HepG2 (cell line): ENCODE data around the gene YLPM1. TPM values are rescaled to one million over a fixed set of nuclear protein-coding genes. Genes with fewer than 3 reads are reported as not detected.

Experiments
- AGO1 ChIP-seq: fragments of 200-400 bp; formaldehyde crosslinking; IDR thresholded peaks from 2 replicates; pipeline ENCODE4 v1.6.1; 2017; ENCODE audit warnings: mild to moderate bottlenecking, low read depth, low read length, moderate library complexity; ENCODE audit not compliant: poor library complexity, severe bottlenecking
- ATF1 ChIP-seq: IDR thresholded peaks from 2 replicates; pipeline ENCODE4 v1.6.1; 2016; ENCODE audit warnings: mild to moderate bottlenecking, control low read depth
- CAMTA2 ChIP-seq: sonication (generic); formaldehyde crosslinking; IDR thresholded peaks from 2 replicates; pipeline ENCODE4 v1.4.0; 2020; ENCODE audit warnings: mild to moderate bottlenecking, missing genetic modification reagents, borderline replicate concordance
- CENPX ChIP-seq: sonication (generic); formaldehyde crosslinking; IDR thresholded peaks from 2 replicates; pipeline ENCODE4 v1.9.0; 2021; ENCODE audit warnings: mild to moderate bottlenecking, missing genetic modification reagents, moderate library complexity
- HDAC1 ChIP-seq: sonication (generic); formaldehyde crosslinking; IDR thresholded peaks from 2 replicates; pipeline ENCODE4 v1.5.1; 2020; ENCODE audit warnings: mild to moderate bottlenecking, missing genetic modification reagents
- IRX3 ChIP-seq: sonication (generic); formaldehyde crosslinking; IDR thresholded peaks from 2 replicates; pipeline ENCODE4 v1.8.1; 2023; ENCODE audit warnings: mild to moderate bottlenecking, low read depth, missing genetic modification reagents, borderline replicate concordance
- NCOR1 ChIP-seq: fragments of 200-600 bp; sonication (generic); IDR thresholded peaks from 2 replicates; pipeline ENCODE4 v1.7.0; 2017; ENCODE audit warnings: antibody characterized with exemption, low read length, borderline replicate concordance
- SOX6 ChIP-seq, 2 experiments: fragments of 450-650 bp in 1 of 2; sonication (generic) in 1 of 2; formaldehyde crosslinking in 1 of 2; IDR thresholded peaks; 2 replicates each; pipeline versions ENCODE4 v1.4.0 to v1.6.1; 2017 to 2020; ENCODE audit warnings: antibody characterized with exemption in 1 of 2, mild to moderate bottlenecking in 1 of 2, missing genetic modification reagents in 1 of 2
- SPEN ChIP-seq: sonication (generic); formaldehyde crosslinking; IDR thresholded peaks from 2 replicates; pipeline ENCODE4 v1.5.1; 2020; ENCODE audit warnings: low read depth, mild to moderate bottlenecking, missing genetic modification reagents
- TEAD2 ChIP-seq: sonication (generic); formaldehyde crosslinking; IDR thresholded peaks from 2 replicates; pipeline ENCODE4 v1.9.0; 2021; ENCODE audit warnings: missing genetic modification reagents
- U2AF1 ChIP-seq: fragments of 200-400 bp; formaldehyde crosslinking; optimal IDR thresholded peaks from 2 replicates; pipeline ENCODE3; 2017; ENCODE audit warnings: mild to moderate bottlenecking, low read depth, low read length
- XBP1 ChIP-seq: sonication (generic); formaldehyde crosslinking; IDR thresholded peaks from 2 replicates; pipeline ENCODE4 v1.5.0; 2020; ENCODE audit warnings: missing genetic modification reagents
- YY1 ChIP-seq: IDR thresholded peaks from 2 replicates; pipeline ENCODE4 v1.6.1; 2011; ENCODE audit warnings: low read length, low read depth, moderate library complexity, mild to moderate bottlenecking; ENCODE audit not compliant: insufficient read depth, insufficient replicate concordance
- ZBTB26 ChIP-seq: IDR thresholded peaks from 2 replicates; pipeline ENCODE4 v1.6.1; 2016; ENCODE audit warnings: missing compliant biosample characterization, missing genetic modification reagents, borderline replicate concordance
- ZFYVE20 ChIP-seq: sonication (generic); formaldehyde crosslinking; IDR thresholded peaks from 2 replicates; pipeline ENCODE4 v1.8.0; 2023; ENCODE audit warnings: low read depth, mild to moderate bottlenecking, moderate library complexity, missing genetic modification reagents, borderline replicate concordance
- ZNF510 ChIP-seq: sonication (generic); formaldehyde crosslinking; IDR thresholded peaks from 2 replicates; pipeline ENCODE4 v1.4.0; 2020; ENCODE audit warnings: low read depth, mild to moderate bottlenecking, missing genetic modification reagents
- ZNF782 ChIP-seq: sonication (generic); formaldehyde crosslinking; IDR thresholded peaks from 2 replicates; pipeline ENCODE4 v1.4.0; 2020; ENCODE audit warnings: missing genetic modification reagents, mild to moderate bottlenecking, borderline replicate concordance
- polyA plus RNA-seq, 8 experiments: library from polyadenylated mRNA; depleted of rRNA in 3 of 8; stranded (reverse) in 7 of 8; unstranded in 1 of 8; fragments of >200 nt; fragmentation: Illumina TruSeq in 4 of 8; extraction: Trizol in 4 of 8; gene quantifications; 2 replicates each; pipeline versions ENCODE4 v1.2.1 to v1.2.3, GENCODE V29; 2011 to 2016; ENCODE audit warnings: low read depth in 4 of 8, missing spikeins in 1 of 8, mixed read lengths in 1 of 8; ENCODE audit not compliant: insufficient read depth in 1 of 8
- total RNA-seq, 5 experiments: library from RNA; depleted of rRNA; stranded (reverse); fragments of >200 nt; fragmentation: Illumina TruSeq; extraction: Trizol; gene quantifications; 2 replicates each; pipeline ENCODE4 v1.2.3, GENCODE V29; 2016; ENCODE audit warnings: low read depth in 1 of 5
- TF ChIP-seq, protein P1 (sequence below): sonication (generic); formaldehyde crosslinking; IDR thresholded peaks from 2 replicates; pipeline ENCODE4 v1.4.0; 2020; ENCODE audit warnings: missing genetic modification reagents
- TF ChIP-seq, protein P2 (sequence below): sonication (generic); formaldehyde crosslinking; IDR thresholded peaks from 2 replicates; pipeline ENCODE4 v1.8.0; 2022; ENCODE audit warnings: mild to moderate bottlenecking, missing genetic modification reagents, borderline replicate concordance

The YLPM1 gene
- total and polyA plus RNA-seq, 2 of the 13 experiments (the other 11 are each of a cell fraction or from before 2014, with no cell fraction given): 6.7 to 21.9 TPM

DNA sequence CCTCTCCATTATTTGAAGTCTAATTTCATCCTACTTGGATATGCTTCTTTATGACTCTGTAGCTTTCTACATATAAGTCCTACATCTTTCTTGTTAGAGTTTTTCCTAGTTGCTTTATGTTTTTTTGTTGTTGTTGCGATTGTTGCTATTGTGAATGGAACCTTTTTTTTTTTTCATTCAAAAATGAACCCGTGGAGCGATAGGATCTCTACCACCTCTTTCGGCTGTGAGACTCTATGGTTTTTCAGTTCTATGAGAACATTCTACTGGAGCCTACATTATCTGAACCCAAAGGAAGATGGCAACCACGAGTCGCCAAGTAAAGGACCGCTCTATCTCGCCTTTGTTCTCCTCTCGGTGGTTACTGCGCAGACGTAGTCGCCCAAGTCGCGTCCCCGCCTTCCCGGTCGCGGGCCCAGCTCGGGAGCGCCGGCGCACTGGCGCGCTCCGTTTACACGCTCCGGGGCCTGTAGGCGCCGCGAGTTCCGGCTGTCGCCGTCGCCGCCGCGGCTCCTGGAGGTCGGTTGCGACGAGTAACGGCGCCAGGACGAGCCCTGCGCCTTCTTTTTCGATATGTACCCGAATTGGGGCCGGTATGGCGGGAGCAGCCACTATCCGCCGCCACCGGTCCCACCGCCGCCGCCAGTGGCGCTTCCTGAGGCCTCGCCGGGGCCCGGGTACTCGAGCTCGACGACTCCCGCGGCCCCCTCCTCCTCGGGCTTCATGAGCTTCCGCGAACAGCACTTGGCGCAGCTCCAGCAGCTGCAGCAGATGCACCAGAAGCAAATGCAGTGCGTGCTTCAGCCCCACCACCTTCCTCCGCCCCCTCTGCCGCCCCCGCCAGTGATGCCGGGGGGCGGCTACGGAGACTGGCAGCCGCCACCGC, at the start of gene YLPM1 (continued):
- TF ChIP-seq, protein P1, sequence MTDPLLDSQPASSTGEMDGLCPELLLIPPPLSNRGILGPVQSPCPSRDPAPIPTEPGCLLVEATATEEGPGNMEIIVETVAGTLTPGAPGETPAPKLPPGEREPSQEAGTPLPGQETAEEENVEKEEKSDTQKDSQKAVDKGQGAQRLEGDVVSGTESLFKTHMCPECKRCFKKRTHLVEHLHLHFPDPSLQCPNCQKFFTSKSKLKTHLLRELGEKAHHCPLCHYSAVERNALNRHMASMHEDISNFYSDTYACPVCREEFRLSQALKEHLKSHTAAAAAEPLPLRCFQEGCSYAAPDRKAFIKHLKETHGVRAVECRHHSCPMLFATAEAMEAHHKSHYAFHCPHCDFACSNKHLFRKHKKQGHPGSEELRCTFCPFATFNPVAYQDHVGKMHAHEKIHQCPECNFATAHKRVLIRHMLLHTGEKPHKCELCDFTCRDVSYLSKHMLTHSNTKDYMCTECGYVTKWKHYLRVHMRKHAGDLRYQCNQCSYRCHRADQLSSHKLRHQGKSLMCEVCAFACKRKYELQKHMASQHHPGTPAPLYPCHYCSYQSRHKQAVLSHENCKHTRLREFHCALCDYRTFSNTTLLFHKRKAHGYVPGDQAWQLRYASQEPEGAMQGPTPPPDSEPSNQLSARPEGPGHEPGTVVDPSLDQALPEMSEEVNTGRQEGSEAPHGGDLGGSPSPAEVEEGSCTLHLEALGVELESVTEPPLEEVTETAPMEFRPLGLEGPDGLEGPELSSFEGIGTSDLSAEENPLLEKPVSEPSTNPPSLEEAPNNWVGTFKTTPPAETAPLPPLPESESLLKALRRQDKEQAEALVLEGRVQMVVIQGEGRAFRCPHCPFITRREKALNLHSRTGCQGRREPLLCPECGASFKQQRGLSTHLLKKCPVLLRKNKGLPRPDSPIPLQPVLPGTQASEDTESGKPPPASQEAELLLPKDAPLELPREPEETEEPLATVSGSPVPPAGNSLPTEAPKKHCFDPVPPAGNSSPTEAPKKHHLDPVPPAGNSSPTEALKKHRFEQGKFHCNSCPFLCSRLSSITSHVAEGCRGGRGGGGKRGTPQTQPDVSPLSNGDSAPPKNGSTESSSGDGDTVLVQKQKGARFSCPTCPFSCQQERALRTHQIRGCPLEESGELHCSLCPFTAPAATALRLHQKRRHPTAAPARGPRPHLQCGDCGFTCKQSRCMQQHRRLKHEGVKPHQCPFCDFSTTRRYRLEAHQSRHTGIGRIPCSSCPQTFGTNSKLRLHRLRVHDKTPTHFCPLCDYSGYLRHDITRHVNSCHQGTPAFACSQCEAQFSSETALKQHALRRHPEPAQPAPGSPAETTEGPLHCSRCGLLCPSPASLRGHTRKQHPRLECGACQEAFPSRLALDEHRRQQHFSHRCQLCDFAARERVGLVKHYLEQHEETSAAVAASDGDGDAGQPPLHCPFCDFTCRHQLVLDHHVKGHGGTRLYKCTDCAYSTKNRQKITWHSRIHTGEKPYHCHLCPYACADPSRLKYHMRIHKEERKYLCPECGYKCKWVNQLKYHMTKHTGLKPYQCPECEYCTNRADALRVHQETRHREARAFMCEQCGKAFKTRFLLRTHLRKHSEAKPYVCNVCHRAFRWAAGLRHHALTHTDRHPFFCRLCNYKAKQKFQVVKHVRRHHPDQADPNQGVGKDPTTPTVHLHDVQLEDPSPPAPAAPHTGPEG (CRISPR knock-in tag): peak; percentile 78
- TF ChIP-seq SOX6 (IDR thresholded peaks at IDR 0.05) (no peak), SOX6 (CRISPR knock-in tag; IDR thresholded peaks at IDR 0.05) (peak; percentile 55; the same call in 1 of the 2 replicates), XBP1 (CRISPR knock-in tag) (no peak), ZFYVE20 (no peak), CENPX (CRISPR knock-in tag) (no peak), CAMTA2 (CRISPR knock-in tag) (no peak), IRX3 (0 out of 2 replicates have a peak, but pooled peaks have one; percentile 60), YY1 (peak; percentile 60), U2AF1 (no peak), NCOR1 (no peak; the same call in 1 of the 2 replicates), HDAC1 (CRISPR knock-in tag) (peak; percentile 42; the same call in 1 of the 2 replicates), ZNF782 (CRISPR knock-in tag) (no peak), SPEN (CRISPR knock-in tag) (peak; percentile 95), AGO1 (peak; percentile 38), TEAD2 (CRISPR knock-in tag) (peak; percentile 49; the same call in 1 of the 2 replicates), ZBTB26 (CRISPR knock-in tag) (peak; percentile 56; the same call in 1 of the 2 replicates), ZNF510 (0 out of 2 replicates have a peak, but pooled peaks have one; percentile 69), ATF1 (CRISPR knock-in tag) (0 out of 2 replicates have a peak, but pooled peaks have one; percentile 30)
- TF ChIP-seq, protein P2, sequence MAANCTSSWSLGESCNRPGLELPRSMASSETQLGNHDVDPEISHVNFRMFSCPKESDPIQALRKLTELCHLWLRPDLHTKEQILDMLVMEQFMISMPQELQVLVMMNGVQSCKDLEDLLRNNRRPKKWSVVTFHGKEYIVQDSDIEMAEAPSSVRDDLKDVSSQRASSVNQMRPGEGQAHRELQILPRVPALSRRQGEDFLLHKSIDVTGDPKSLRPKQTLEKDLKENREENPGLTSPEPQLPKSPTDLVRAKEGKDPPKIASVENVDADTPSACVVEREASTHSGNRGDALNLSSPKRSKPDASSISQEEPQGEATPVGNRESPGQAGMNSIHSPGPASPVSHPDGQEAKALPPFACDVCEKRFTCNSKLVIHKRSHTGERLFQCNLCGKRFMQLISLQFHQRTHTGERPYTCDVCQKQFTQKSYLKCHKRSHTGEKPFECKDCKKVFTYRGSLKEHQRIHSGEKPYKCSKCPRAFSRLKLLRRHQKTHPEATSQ: no peak
